Fibroblast of pulmonary artery (primary cell): ENCODE data around the gene GLI3.

Experiments
- DNase-seq: peaks from one replicate; pipeline ENCODE4 v3.0.0-alpha.2; 2010; ENCODE audit warnings: low read depth
- H3K4me3 ChIP-seq: replicated peaks from 2 replicates; pipeline ENCODE4 v1.5.1; 2011; ENCODE audit warnings: low read depth, mild to moderate bottlenecking, control low read depth, low read length, moderate library complexity
- CTCF ChIP-seq: IDR thresholded peaks from 2 replicates; pipeline ENCODE4 v1.5.1; 2011; ENCODE audit warnings: mild to moderate bottlenecking, control low read depth, low read length, inconsistent platforms; ENCODE audit errors: missing control alignments

Gene GLI3

DNA sequence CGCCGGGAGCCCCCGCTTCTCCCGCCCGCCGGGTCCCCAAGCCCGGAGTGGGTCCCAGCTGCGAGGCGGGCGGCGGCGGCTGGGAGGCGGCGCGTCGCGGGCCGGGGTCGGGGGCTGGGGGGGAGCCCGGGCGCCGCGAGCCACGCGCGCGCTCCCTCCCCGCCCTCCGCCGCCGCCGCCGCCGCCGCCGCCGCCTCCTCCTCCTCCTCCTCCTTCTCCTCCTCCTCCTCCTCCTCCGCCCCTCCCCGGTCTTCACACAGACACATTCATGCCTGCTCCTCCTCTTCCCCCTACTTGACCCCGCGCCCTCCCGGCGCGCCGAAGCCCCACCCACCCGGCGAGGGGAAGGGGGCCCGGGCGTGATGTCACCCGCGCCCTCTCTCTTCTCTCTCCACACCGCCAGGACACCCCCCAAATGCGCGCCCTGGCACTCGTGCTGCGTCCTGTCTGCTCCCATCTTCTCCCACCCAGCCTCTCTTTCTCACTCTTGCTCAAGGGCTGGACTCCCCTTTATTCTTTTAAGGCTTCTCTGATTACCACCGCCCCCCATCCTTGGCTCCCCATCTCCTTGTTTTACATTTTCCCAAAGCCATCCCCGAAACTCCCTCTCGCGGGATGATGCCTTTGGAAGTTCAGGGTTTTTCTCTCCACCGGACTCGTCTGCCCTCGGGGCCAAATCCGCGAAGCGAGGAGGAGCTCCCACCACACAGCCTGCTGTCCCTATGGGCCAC, 967 bp upstream of the GLI3 start:
- H3K4me3 ChIP-seq = peak overlapping the region; percentile 78
- no peak for TF ChIP-seq CTCF
- DNase-seq = peak; percentile 62

DNA sequence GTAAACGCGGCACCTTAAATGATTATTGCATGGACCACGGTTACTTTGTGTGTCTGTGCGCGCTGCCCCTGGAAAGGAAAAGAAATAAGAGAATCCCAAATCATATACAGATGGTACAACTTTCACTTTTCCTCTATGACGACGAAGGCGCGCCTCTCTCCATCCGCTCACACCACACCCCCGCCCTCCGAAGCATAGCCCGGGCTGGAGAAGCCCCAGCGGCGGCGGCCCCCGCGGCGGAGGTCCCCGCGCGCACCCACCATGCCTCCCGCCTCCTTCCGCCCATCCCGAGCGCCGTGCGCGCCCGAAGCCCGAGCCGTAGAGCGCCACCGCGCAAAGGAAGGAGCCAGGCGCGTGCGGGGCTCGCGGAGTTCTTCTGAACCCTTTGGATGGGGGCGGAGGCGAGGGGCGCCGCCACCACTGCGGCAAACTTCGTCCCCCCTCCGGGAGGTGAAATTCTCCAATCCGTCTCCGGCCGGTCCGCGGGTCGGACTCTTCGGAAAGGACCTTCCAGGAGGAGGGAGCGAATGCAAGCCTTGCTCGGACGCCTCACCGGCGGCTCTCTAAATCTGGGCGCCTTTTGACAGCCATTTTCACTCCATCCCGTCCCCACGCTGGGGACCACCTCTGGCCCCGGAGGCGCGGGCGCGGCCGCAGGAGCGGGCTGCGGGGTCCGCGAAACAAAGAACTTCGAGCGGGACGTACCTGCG, 588 bp downstream of the GLI3 start:
- TF ChIP-seq CTCF = no peak
- H3K4me3 ChIP-seq = peak overlapping the region; percentile 78
- DNase-seq = peak; percentile 66

DNA sequence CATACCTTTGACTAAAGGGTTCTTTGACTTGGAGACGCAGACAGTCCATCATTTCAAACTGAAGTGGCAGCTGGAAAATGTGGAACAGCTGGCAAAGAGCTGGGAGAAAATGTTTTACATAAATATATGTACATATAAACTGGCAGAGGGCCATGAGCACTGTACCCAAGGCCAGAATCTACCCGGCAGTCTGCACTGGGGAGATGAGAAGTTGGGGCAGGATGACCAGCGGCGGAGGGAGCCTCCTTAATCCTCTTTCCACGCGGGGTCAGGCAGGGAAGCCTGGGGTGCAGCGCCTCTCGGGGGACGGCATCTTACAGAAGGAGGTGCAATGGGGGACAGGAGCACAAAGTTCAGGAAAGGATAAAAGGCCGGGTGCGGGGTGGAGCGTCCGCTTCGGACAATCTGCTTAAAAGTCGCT, 1.3 kb downstream of the GLI3 start:
- no peak for DNase-seq
- H3K4me3 ChIP-seq = peak overlapping the region; percentile 78
- TF ChIP-seq CTCF = no peak

GRCh38 chr7:42234736-42235135, 2.3 kb downstream of the GLI3 start:
- TF ChIP-seq CTCF = no peak
- H3K4me3 ChIP-seq = no peak overlapping the region
- DNase-seq = no peak

DNA sequence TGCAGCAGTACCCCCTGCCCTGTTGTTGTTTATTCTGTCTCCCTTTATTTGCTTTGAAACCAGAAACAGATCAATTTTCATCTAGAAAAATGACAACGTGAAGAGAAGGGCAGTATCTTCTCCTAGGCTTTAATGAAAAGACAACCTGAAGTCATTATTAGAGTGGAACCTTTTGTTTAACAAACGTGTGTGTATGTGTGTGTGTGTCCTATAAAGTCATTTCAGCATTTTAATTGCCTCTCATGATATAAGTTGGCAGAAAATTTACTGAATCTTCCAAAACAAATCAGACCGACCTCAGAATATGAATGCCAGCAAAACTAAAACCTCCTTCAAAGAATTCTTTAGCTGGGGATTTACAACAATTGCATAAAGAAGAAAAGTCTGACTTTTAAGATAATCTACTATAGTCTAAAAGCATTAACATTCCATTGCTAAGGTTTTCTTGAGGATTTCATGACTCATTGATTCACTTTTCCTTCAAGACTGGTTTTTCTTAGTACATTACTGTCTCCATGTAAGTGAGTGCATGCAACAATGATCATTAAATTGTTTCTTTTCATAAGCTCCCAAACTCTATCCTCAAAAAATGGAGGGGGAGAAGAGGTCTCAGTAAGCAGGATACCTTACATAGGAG, 3.2 kb downstream of the GLI3 start:
- DNase-seq = peak; percentile 51
- TF ChIP-seq CTCF = no peak
- no peak overlapping the region for H3K4me3 ChIP-seq

- H3K4me3 ChIP-seq = no peak overlapping the region
- TF ChIP-seq CTCF = no peak
- peak; percentile 42 for DNase-seq
Observed at GRCh38 chr7:42233171-42233570, 3.8 kb downstream of the GLI3 start.
